Panc1 (cell line): Measurements from ENCODE around the gene CFAP221.

Experiments
- CTCF ChIP-seq: fragments of 450-650 bp; IDR thresholded peaks from 2 replicates; pipeline ENCODE4 v1.5.1; 2017; ENCODE audit warnings: mild to moderate bottlenecking
- POLR2AphosphoS5 ChIP-seq: IDR thresholded peaks from 2 replicates; pipeline ENCODE4 v1.6.1; 2012; ENCODE audit warnings: mild to moderate bottlenecking, low read depth, low read length, moderate library complexity

- TF ChIP-seq CTCF (no peak), POLR2AphosphoS5 (no peak)
These were observed 23.4 kb upstream of the CFAP221 start for GRCh38 chr2:119520696-119521432.
